ENCODE data around the gene TMEM38B.
A peak's percentile ranks its signal among the peaks of the same experiment; 100 is the strongest.
"Not testable (repeated sequence)": the region's sequence is repeated elsewhere in the genome, so short reads cannot be mapped to it uniquely, and the experiment has no call there.

The TMEM38B gene

DNA sequence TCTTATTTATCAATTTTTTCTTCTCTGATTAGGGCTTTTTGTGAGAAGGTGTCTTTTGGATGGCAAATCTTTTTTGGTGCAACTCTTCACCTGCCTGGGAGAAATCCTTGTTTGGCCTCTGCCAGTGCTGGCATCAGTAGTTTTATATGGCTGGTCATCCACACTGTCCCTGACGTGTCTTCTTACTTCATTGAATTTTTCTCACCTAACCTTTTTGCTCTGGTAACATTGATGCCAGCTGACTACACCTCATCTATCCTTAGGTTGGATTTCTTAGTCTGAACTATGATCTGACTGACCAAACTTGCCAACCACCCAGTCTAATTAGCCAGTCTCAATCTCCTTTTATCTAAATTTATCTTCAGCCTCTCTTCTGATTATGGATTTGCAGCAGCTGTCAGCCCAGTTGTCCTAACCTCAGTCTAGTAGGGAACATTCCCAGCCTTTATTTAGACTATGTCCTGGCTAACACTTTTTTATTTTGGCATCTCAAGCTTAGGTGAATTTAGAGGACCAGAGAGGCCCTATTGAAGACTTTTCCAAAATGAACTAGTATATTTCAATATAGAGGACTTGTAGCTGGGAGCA, 10.6 kb upstream of the TMEM38B start:
- no peak for DNase-seq

DNA sequence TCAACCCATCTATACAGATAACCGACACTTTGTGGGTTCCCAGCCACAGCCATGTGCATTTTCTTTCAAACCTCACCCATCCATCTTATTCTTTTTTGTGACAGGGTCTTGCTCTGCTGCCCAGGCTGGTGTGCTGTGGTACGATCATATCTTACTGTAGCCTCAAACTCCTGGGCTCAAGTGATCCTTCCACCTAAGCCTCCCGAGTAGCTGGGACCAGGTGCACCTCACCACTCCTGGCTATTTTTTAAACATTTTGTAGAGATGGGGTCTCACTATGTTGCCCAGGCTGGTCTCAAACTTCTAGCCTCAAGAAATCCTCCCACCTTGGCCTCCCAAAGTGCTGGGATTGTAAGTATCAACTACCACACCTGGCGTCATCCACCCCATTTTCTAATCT, 7.4 kb upstream of the TMEM38B start:
- DNase-seq, result no peak

DNA sequence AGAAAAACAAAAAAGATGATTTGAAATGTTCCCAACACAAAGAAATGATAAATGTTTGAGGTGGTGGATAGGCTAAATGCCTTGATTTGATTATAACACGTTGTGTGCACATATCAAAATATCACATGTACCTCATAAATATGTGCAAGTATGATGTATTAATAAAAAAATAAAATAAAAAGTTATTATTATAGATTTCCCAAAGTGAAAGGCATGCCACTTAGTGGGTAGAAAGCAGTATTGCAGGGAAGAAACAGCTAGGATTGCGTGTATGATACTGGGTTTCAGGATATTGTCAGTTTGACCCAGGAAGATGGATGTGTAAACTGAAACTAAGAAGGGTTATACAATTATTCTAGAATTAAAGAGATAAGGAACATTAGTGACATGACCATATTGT, 3.6 kb upstream of the TMEM38B start:
- DNase-seq, result no peak

DNA sequence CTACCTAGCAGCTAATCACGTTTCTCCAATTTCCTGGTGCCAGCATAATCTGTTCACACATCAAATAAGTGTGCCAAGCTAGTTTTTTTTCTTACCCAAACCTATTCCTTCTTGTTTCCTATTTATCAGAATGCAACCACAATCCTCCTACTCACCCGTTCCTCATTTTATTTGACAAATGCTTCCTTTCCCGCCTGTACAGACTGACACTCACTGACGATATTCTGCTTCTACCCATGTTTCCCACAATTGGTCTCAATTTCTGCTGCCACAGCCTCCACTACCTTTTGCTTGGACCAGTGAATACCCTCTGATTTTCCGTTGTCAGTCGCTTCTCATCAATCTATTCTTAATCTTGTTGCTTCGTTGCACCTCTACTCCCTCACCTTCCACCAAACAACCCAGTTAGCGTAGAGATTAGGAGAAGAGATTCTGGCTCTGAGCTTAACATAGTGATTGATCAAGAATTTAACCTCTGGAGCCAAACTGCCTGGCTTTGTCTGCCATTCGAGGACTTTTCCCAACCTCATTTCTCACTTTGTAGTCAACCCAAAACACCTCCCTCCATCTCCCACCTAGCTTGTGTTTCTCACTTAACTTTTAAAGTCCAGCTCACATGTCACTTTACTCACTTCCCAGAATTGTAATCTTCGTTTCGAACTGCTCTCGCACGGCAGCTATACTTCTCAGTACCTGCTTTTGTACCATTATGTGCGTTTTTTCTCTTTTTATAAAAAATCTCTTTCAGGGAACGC, 729 bp upstream of the TMEM38B start:
- DNase-seq, result peak; percentile 10

DNA sequence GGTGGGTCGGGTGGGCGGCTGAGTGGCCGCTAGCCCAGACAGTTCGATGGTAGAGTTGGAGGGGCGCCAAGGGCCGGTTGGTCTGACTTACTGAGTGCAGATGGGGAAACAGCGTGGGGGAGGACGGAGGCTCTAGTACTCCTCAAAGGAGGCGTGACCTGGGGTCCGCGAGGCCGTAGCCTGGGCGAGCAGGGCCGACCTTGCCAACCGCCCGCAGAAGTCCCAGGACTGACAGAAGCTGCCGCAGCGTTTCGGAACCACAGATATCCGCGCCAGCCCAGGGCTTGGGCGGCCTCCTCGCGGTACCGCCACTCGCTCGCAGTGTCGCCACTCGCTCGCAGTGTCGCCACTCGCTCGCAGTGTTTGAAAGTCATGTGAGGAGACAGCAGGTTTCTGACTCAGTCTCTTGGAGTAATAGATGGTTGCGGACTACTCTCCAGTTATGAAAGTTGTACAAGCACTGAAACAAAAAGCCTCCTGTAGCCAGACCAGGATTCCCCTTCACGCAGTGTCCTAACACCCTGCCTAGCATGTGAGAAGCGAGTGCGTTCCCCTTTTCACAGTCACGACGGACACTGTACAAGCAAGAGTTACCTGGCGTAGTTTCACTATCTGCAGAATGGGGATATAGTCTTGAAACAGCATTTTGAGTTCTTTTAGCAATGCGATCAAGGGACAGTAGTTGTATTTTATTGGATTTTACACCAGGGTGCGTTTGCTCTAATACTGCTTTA, 674 bp downstream of the TMEM38B start:
- DNase-seq, result no peak

DNA sequence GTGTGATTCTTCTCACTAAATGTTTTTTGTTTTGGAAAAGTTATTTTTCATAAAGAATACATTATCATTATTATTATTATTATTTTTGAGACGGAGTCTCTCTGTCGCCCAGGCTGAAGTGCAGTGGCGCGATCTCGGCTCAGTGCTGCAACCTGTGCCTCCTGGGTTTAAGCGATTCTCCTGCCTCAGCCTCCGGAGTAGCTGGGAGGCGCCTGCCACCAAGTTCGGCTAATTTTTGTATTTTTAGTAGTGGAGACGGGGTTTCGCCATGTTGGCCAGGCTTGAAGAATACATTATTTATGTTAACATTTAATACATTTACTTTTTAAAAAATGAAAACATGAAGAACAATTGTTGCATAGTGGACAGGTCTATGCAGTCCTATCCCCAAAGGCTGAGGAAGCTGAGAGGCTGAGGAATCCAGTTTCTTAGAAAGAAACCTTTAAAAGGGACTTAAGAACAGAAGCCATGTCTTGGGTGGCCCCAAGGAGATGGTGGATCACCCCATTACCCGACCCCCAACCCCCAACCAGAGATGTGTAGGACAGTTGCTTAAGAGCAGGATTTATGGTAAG, 2.0 kb downstream of the TMEM38B start:
- no peak for DNase-seq

DNA sequence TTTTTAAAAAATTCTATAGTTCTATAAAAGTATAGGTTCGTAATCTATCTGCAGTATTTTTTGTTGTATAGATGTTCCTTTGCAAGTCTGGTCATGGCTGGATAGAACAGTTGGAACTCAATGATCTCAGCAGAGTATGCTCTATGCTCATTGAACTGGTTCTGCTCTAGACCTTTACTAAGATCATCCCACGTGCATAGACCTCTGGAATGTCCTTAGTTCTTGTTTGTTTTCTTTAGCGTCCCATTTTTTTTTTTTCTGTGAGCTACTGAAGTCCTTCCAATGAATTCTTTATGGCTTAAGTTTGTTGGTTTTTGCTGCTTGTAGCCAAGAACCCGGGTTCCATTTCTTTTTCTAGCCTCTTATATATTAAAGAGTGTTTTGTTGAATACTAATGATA, 3.5 kb downstream of the TMEM38B start:
- no peak for DNase-seq

DNA sequence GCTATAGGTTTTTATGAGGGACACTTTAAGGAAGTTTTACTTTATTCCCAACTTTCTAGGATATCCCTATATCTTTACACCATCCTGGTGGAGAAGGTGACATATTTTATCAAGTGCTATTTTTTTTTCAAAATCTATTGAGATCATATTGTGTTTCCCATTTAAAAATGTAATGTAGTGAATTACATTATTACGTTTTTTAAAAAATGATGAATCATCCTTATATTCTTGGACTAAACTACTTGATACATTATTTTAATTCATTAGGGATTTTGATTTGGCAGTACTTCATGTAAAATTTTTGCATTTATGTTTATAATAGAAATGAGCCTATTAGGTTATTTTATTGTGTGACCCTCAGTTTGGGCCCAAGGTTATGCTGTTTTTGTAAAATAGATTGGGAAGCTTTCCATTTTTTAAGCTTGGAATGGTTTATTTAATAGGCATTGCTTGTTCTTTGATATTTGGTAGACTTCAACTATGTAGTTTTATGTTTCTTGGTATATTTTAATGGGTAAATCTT, 4.1 kb downstream of the TMEM38B start:
- no peak for DNase-seq

DNA sequence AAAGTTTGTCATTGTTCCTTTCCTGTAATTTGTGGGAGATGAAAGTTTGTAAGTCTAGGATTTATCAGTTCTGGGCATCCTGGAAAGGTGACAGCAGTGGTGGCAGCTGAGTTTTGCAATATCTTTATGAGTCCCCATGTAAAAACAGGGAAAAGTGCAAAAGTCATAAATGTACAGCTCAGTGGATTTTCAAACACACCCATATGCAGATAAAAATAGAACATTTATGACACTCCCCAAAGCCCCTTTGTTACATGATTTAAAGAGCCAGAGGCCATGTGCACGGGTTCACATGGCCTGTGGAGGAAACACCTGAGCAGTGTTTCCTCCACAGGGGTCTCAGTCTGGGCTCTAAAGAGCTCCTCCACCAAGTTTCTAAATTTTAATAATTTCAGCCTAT, 6.3 kb downstream of the TMEM38B start:
- no peak for DNase-seq

DNA sequence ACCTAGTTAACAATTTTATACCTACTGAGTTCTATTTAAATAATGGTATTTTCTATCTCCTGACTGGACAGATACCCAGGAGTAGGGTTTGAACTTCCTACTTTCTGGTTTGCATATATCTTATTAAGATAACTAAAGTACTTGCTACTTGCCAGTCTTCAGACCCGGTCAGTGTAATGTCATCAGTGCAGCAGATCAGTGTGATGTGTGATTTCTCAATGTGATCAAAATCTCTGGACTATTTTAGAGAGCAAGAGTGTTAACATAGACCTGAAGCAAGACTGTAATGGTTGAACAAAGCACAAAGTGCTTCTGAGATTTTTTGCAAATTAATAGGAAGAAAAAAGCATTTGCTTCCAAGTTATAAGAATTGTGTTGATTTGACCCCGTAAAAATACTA, 6.8 kb downstream of the TMEM38B start:
- DNase-seq, result no peak

DNA sequence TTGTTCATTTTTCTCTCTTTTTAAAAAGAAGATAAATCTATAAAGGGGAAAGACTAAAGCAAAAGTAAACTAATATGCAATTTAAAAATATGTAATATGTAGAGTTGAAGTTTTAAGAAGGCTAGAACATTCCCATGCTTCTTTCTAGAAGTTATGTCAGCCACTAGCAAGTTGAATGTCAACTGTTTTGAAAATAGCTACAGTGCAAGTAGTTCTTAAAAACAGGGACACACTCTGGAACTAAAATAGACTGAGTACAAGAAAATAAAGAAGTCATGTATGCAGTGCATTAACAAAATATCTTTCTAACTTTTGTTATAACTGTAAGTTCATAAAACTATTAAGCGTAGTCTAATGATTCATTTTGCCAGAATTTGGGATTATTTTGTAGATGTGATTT, 7.9 kb downstream of the TMEM38B start:
- DNase-seq, result no peak

DNA sequence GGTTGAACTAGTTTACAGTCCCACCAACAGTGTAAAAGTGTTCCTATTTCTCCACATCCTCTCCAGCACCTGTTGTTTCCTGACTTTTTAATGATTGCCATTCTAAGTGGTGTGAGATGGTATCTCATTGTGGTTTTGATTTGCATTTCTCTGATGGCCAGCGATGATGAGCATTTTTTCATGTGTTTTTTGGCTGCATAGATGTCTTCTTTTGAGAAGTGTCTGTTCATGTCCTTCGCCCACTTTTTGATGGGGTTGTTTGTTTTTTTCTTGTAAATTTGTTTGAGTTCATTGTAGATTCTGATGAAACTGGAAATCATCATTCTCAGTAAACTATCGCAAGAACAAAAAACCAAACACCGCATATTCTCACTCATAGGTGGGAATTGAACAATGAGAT, 9.3 kb downstream of the TMEM38B start:
- not testable (repeated sequence) for DNase-seq

DNA sequence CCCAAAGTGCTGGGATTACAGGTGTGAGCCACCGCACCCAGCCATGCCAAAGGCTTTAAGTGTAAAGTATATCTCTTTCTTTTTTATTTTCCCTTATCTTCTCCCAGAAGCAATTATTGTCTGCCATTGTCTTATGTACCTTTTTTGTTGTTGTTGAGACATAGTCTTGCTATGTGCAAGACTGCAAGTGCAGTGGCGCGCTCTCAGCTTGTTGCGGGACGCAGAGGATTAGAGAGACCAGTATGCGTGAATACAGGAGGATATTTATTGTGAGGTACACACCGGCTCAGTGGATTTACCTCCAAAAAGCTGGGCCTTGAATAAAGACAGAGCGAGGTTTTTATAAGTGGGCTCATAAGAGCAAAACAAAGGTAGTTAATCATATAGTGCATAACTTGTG, 11.8 kb downstream of the TMEM38B start:
- DNase-seq, result no peak

DNA sequence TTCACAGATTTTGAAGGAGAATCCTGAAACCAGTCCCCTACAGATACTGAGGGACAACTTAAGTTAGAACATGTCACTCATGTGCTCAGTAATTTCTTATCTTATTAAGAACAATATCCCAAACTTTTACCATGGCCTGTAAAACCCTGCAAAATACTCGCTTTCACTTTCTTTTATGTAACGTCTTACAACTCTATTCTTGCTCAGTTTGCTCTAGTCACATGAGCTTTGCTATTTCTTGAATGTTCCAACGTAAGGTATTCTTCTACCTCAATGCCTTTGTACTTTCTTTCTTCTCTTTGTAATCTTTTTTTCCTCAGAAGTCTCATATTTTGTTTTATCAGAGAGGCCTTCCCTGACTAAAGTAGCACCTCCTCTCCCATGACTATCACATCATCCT, 14.1 kb downstream of the TMEM38B start:
- DNase-seq, result no peak

DNA sequence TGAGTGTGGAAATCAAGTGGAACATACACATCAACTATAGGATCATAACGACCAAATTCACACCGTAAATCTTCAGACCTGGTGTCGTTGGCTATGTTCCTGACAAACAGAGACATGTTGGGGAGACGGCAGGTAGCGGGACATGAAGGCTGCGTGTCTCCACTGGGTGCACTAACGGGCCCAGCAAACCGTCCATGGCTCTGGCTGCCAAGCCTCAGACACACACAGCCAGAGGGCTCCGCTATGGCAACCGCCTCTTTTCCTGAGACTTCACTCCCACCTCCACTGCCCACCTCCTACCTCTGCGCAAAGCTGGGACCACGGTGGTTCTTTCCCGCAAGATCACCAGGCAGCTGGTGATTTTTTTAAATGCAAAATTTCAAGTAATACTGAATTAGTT, 16.3 kb downstream of the TMEM38B start:
- no peak for DNase-seq

DNA sequence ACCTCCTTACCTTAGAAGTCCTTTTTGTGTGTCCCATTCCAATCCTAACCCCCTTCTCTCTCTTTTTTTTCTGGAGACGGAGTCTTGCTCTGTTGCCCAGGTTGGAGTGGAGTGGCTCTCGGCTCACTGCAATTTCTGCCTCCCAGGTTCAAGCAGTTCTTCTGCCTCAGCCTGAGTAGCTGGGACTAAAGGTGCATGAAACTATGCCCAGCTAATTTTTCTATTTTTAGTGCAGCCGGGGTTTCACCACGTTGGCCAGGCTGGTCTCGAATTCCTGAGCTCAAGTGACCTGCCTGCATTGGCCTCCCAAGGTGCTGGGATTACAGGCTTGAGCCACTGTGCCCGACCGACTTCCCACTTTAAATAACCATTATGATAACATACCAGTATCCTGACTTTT, 17.5 kb downstream of the TMEM38B start:
- DNase-seq, result no peak

DNA sequence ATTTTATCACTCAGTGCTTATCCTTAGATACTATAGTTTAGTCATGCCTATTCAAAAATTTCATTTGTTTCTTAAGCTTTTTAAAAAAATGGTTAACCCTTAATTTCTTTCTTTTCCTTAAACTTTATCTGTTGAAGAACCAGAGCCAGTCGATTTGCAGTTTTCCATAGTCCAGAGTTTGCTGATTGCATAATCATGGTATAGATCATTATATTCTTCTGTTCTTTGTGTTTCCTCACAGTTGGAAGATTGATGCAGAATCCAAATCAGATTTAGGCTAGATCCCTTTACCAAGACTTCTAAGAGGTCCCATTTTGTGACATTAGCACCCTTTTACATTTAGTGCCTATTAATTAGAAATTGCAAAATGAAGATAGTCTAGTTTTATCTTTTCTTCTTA, 18.0 kb downstream of the TMEM38B start:
- no peak for DNase-seq

DNA sequence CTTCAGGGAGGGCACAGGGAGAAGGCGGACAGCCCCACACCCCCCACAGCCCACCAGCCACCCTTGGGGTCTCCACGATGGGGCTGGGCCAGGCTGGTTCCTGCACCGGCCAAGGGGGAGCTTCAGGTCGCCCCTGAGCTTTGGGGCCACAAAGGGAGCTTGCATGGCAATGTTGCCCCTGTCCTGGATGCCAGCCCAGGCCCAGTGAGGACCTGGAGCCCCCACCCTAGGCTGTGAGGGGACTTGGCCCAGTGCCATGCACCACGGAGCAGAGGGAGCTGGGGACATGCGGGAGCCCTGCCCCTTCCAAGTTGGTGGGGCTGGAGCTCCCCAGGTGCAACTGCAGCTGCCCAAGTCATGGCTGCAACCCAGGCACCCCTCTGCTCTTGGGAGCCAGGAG, 18.4 kb downstream of the TMEM38B start:
- no peak for DNase-seq

DNA sequence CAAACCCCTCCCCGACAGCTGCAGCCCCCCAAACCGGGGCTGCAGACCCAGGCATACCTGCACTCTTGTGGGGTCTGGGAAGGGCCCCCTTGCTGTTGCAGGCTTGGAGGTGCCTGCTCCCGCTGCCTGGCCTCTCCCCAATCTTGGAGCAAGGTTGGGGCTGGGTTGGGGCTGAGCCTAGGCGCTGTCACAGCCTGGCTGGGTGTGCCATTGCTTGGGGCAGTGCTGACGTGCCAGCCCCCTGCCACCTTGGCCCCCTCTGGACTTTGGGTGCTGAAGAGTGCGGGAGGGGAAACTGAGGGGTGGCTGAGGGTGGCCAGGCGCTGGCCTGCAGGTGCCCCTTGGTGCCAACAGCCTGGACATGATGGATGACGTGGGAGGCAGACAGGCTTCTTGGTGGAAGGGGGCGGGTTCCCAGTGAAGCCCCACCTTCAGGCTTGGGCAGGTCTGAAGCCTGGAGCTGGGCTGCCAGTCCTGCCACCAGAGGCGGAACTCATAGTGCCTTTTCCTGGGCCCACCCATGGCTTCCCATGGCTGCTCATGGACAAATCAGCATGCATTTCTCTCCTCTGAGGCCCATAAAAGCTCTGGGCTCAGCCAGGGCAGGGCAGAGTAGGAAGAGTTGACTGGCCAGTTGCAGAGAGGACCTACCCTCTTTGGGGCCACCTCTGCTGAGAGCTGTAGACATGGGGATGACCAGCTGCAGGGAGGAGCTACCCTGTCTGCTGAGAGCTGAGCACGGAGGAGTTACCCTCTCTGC, 19.1 kb downstream of the TMEM38B start:
- DNase-seq, result no peak

DNA sequence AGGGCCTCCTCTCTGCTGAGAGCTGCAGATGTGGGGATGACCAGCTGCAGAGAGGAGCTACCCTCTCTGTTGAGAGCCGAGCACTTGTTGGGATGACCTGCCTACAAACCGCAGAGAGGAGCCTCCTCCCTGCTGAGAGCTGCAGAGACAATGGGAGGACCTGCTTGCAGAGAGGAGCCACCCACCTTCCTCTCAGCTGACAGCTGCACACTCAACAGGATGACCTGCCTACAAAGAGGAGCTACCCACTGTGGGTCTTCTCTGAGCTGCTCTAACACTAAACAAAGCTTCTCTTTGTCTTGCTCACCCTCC, 19.6 kb downstream of the TMEM38B start:
- DNase-seq, result no peak

DNA sequence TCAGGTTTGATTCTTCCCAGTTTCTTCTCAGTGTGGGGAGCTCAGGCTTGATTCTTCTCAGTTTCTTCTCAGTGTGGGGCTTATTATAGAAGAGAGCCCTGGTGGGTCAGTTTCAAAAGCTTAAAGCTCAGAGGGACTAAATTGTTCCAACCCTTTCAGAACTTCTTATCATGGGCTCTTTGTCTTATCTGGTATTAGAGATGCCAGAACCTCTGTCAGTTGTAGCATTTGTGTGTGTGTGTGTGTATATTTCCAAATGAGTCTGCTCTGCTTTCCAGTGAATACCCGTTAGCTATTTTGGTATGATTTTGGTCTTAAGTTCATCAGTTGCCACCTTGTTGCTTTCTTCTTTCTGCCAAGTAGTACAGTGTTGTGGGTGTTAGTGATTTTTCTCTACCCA, 21.8 kb downstream of the TMEM38B start:
- no peak for DNase-seq

DNA sequence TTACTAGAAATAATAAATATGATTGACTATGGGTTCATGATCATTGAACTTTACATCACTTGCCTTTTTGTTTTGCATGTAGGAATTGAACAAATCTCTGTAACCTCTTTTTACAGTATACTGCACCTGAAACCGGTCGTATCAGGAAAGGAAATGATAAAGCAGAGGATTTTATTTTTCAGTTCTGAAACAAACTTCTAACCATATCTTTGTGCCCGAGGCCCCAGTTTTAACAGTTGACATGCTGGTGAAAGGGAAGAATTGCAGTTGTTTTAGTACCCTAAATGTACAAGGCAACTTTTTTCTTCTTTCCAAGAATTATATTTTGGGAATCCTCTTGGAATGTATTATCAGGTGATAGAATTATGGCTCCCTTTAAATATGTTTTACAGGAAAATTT, 27.8 kb downstream of the TMEM38B start:
- DNase-seq, result no peak

DNA sequence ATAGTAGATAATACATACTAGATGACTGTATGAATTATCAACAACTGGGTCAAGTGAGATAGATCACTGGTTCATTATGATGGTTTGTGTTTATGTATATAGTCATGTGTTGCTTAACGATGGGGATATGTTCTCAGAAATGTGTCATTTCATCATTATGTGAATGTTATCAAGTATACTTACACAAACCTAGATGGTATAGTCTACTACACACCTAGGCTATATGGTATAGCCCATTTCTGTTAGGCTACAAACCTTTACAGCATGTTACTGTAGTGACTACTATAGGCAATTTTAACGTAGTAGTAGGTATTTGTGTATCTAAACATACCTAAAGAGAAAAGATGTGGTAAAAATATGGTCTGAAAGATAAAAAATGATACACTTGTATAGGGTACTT, 31.0 kb downstream of the TMEM38B start:
- DNase-seq, result no peak

All from retina (tissue), 1 donor.